ENCODE measurements around the gene ELF2.

GRCh38 chr4:139152249-139152648 is 24.8 kb downstream of the ELF2 start:
- TF ChIP-seq CTCF (IDR thresholded peaks at IDR 0.05) (no peak), POLR2A (IDR thresholded peaks at IDR 0.05) (no peak)

Measured in vagina (tissue), 2 donors.